HCT116 (cell line): ENCODE results near the gene DHX16. TPM values are rescaled to one million over a fixed set of nuclear protein-coding genes. Genes with fewer than 3 reads are reported as not detected.

ENCODE experiments used
- ATAC-seq: fragments of 200-7000 bp; cut with Tn5 transposase; 2 replicates; pipeline ENCODE4 v1.9.1; 2020; ENCODE audit warnings: mild to moderate bottlenecking, moderate library complexity
- BruUV-seq: library from RNA; stranded (reverse); fragments of 400-500 nt; replicated peaks from 2 replicates; lab custom pipeline; 2021; lab: Mats Ljungman, UMichigan
- CTCF ChIA-PET: fragments of 300-600 bp; sonication (Branson Sonifier 250); formaldehyde crosslinking; loops from one replicate; lab custom pipeline; 2021; ENCODE audit warnings: antibody characterized with exemption; lab: Charles Lee
- POLR2A ChIA-PET: fragments of 300-600, 350-600 bp; sonication (Branson Sonifier 250); formaldehyde crosslinking; loops from one replicate; lab custom pipeline; 2021; ENCODE audit warnings: antibody characterized with exemption; lab: Charles Lee
- RAD21 ChIA-PET, 2 experiments: fragments of 300-600 bp; sonication (Branson Sonifier 250); formaldehyde crosslinking; loops; one replicate each; lab custom pipeline; 2023; ENCODE audit warnings: low total read pairs in 2 of 2; ENCODE audit not compliant: uncharacterized antibody in 2 of 2, unreplicated experiment in 2 of 2, low non-redundant PET in 1 of 2; lab: Charles Lee
- DNase-seq: peaks from one replicate; pipeline ENCODE4 v3.0.0-alpha.2; 2010; ENCODE audit warnings: low read depth, low spot score
- H2AFZ ChIP-seq: fragments of 200-600 bp; shearing (Covaris generic), sonication (generic); 2 replicates; pipeline ENCODE4 v1.6.1; 2017; ENCODE audit warnings: low read depth, mixed run types, mixed read lengths, antibody characterized with exemption, low read length; ENCODE audit not compliant: poor library complexity, severe bottlenecking
- H3K27ac ChIP-seq: 2 replicates; pipeline ENCODE4 v1.5.1; 2012; ENCODE audit warnings: low read depth, low read length
- H3K27me3 ChIP-seq: fragments of 200-600 bp; sonication (generic); 2 replicates; pipeline ENCODE4 v1.6.1; 2016; ENCODE audit warnings: mixed run types, low read length, mixed read lengths; ENCODE audit not compliant: insufficient read depth
- H3K36me3 ChIP-seq, 2 experiments: fragments of 200-500 bp in 1 of 2; fragments of 200-600 bp in 1 of 2; sonication (Bioruptor generic) in 1 of 2; sonication (generic) in 1 of 2; 2 replicates each; pipeline versions ENCODE4 v1.5.1 to v1.6.1; 2014 to 2016; ENCODE audit warnings: low read length in 2 of 2, inconsistent platforms in 1 of 2, mixed read lengths in 1 of 2, mixed run types in 1 of 2; ENCODE audit not compliant: insufficient read depth in 2 of 2, control insufficient read depth in 1 of 2
- H3K4me1 ChIP-seq, 2 experiments: fragments of 200-600 bp in 1 of 2; sonication (generic) in 1 of 2; 2 replicates each; pipeline versions ENCODE4 v1.5.1 to v1.6.1; 2012 to 2017; ENCODE audit warnings: low read length in 2 of 2, inconsistent platforms in 1 of 2, mild to moderate bottlenecking in 1 of 2, mixed read lengths in 1 of 2, mixed run types in 1 of 2, moderate library complexity in 1 of 2; ENCODE audit not compliant: insufficient read depth in 2 of 2, control insufficient read depth in 1 of 2
- H3K4me2 ChIP-seq: fragments of 200-600 bp; sonication (generic); 2 replicates; pipeline ENCODE4 v1.6.1; 2017; ENCODE audit warnings: mixed run types, low read length, mixed read lengths
- H3K4me3 ChIP-seq, 2 experiments: fragments of 200-600 bp in 1 of 2; sonication (generic) in 1 of 2; replicated peaks in 1 of 2; 2 replicates each; pipeline ENCODE4 v1.5.1; 2011 to 2016; ENCODE audit warnings: low read length in 2 of 2, control low read depth in 1 of 2, low read depth in 1 of 2, mild to moderate bottlenecking in 1 of 2, mixed read lengths in 1 of 2, mixed run types in 1 of 2
- H3K79me2 ChIP-seq: fragments of 200-600 bp; sonication (generic); 2 replicates; pipeline ENCODE4 v1.6.1; 2017; ENCODE audit warnings: mild to moderate bottlenecking, mixed run types, low read length, moderate library complexity, mixed read lengths; ENCODE audit not compliant: insufficient read depth
- H3K9ac ChIP-seq: fragments of 200-600 bp; sonication (generic); 2 replicates; pipeline ENCODE4 v1.6.1; 2016; ENCODE audit warnings: low read length, mixed read lengths
- H3K9me2 ChIP-seq: fragments of 200-600 bp; sonication (generic), shearing (Covaris generic); 2 replicates; pipeline ENCODE4 v1.6.1; 2017; ENCODE audit warnings: mixed run types, mild to moderate bottlenecking, moderate library complexity; ENCODE audit not compliant: insufficient read depth
- H3K9me3 ChIP-seq, 2 experiments: fragments of 200-500 bp in 1 of 2; fragments of 200-600 bp in 1 of 2; sonication (Bioruptor generic) in 1 of 2; sonication (generic) in 1 of 2; 2 replicates each; pipeline ENCODE4 v1.6.1; 2014 to 2017; ENCODE audit warnings: low read length in 2 of 2, mixed read lengths in 2 of 2, inconsistent platforms in 1 of 2, low read depth in 1 of 2, mild to moderate bottlenecking in 1 of 2, mixed run types in 1 of 2, moderate library complexity in 1 of 2; ENCODE audit not compliant: control insufficient read depth in 1 of 2, insufficient read depth in 1 of 2
- H4K20me1 ChIP-seq: fragments of 200-600 bp; sonication (generic), shearing (Covaris generic); 2 replicates; pipeline ENCODE4 v1.6.1; 2017; ENCODE audit warnings: mixed run types, mild to moderate bottlenecking, moderate library complexity; ENCODE audit not compliant: insufficient read depth
- ZNF274 ChIP-seq: fragments of 200-500 bp; sonication (Bioruptor generic); IDR thresholded peaks from 2 replicates; pipeline ENCODE4 v1.6.1; 2014; ENCODE audit warnings: mild to moderate bottlenecking, low read depth, low read length, inconsistent platforms
- intact Hi-C: fragments of 100-400 bp; cut with micrococcal nuclease; formaldehyde crosslinking; loops from 2 replicates; pipeline ENCODE4 v1.10.0; 2022
- total RNA-seq: library from RNA; stranded (reverse); gene quantifications from one replicate; pipeline ENCODE4 v1.2.1, GENCODE V29; 2021; ENCODE audit not compliant: unreplicated experiment
- TF ChIP-seq, protein P1 (sequence below), 3 experiments: fragments of 200-600 bp in 1 of 3; sonication (generic) in 1 of 3; IDR thresholded peaks in 2 of 3; conservative IDR thresholded peaks in 1 of 3; 2 replicates each; pipeline ENCODE4 v1.5.1; 2012 to 2017; ENCODE audit warnings: low read depth in 2 of 3, low read length in 2 of 3, antibody characterized with exemption in 1 of 3, borderline replicate concordance in 1 of 3, control low read depth in 1 of 3, mild to moderate bottlenecking in 1 of 3, mixed read lengths in 1 of 3, mixed run types in 1 of 3, moderate library complexity in 1 of 3; ENCODE audit not compliant: insufficient read depth in 1 of 3

DHX16 gene
- total RNA-seq, 1 experiment from 2014 or later, result 46.0 TPM

DNA sequence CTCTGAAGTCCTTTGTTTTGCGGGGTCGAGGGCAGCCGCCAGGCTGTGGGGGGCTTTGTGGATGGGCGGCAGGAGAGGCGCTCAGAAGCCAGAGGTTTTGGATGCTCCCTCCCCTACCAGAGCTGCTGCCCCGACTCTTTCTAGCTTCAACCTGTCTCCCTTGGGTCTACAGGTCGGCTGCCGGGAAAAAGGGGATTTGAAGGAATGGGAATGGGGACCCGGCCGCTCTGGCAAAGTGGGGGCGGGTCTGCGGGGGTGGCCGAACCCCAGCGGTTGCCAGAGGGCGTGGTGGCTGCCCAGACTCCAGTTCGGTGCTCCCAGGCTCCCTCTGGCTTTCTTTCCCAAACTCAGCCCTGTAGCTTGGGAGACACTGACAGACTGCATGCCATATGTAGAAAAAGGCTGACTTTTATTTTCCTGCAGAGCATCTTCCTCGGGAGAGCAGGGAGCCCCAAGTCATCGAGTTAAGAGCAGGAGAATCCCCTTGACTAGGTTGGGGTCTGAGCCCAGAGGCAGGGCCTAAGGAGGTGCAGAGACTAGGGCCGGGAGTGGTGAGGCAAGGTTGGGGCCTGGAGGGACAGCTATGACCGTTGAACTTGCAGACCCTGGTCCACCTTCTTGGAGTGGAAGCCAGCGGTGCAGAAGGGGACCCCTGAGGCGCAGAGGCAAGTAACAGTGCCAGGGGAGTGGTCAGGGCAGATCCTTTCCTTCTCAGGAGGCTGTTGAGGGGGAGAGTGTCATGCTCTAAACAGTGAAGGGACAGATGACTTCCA is 15.0 kb upstream of the DHX16 start:
- H3K9me2 ChIP-seq, result no peaks in the 10 kb centered on the region
- H3K27me3 ChIP-seq, result no peaks in the 10 kb centered on the region
- no peaks in the 10 kb centered on the region for H4K20me1 ChIP-seq
- peak overlapping the region; percentile 98 for H3K27ac ChIP-seq
- ATAC-seq (peak; percentile 13), DNase-seq (no peak)
- POLR2A ChIA-PET, result interaction anchor here (0.8 to 2.4 kb wide), 7 partner anchors 8 to 73 kb away, joined by 4 to 12 read pairs (median 5); partner anchors contain the start of gene MDC1
- H3K4me1 ChIP-seq, result peaks cover 54 to 78% of the 10 kb centered on the region in 2 experiments
- TSS peak; percentile 67 for BruUV-seq
- intact Hi-C loops, result loop anchor here (2.0 kb wide), 1 partner anchor 33 kb away; the partner anchor contains the start of gene TUBB
- TF ChIP-seq, protein P1, sequence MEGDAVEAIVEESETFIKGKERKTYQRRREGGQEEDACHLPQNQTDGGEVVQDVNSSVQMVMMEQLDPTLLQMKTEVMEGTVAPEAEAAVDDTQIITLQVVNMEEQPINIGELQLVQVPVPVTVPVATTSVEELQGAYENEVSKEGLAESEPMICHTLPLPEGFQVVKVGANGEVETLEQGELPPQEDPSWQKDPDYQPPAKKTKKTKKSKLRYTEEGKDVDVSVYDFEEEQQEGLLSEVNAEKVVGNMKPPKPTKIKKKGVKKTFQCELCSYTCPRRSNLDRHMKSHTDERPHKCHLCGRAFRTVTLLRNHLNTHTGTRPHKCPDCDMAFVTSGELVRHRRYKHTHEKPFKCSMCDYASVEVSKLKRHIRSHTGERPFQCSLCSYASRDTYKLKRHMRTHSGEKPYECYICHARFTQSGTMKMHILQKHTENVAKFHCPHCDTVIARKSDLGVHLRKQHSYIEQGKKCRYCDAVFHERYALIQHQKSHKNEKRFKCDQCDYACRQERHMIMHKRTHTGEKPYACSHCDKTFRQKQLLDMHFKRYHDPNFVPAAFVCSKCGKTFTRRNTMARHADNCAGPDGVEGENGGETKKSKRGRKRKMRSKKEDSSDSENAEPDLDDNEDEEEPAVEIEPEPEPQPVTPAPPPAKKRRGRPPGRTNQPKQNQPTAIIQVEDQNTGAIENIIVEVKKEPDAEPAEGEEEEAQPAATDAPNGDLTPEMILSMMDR (IDR thresholded peaks at IDR 0.05 in 2 of 3, conservative IDR thresholded peaks at IDR 0.05 in 1 of 3; ENCODE audit: borderline replicate concordance in 1 of 3, insufficient read depth in 1 of 3, low read depth in 2 of 3, low read length in 2 of 3), result peak in 1 of 3 experiments; percentile 14; a peak in 1 of 6 replicates
- no peak for TF ChIP-seq ZNF274
- peak overlapping the region; percentile 87 to 98 for H3K4me3 ChIP-seq
- CTCF ChIA-PET, result interaction anchor here (1.6 kb wide), 2 partner anchors 9 to 34 kb away, joined by 6 to 10 read pairs; no protein-coding TSS in a partner anchor
- H3K79me2 ChIP-seq, result peaks cover 35% of the 10 kb centered on the region
- peak overlapping the region; percentile 95 for H3K9ac ChIP-seq
- RAD21 ChIA-PET, result interaction anchor here in 1 of 2 experiments (1.0 kb wide), 1 partner anchor 43 kb away, joined by 5 read pairs; no protein-coding TSS in a partner anchor
- H3K9me3 ChIP-seq, result no peaks in the 10 kb centered on the region
- no peaks in the 10 kb centered on the region for H3K36me3 ChIP-seq
- H3K4me2 ChIP-seq, result peak overlapping the region; percentile 98
- H2AFZ ChIP-seq, result no peak overlapping the region
